HG02973 (cell line): Measurements from ENCODE around the gene NUDT2.
"Not testable (repeated sequence)": the region's sequence is repeated elsewhere in the genome, so short reads cannot be mapped to it uniquely, and the experiment has no call there.

Experiments
- ATAC-seq: cut with Tn5 transposase; IDR thresholded peaks from one replicate; pipeline ENCODE4 v1.9.1; 2021; ENCODE audit warnings: moderate library complexity; ENCODE audit not compliant: unreplicated experiment

NUDT2 gene

GRCh38 chr9:34334916-34335315 is 5.5 kb downstream of the NUDT2 start:
- no peak for ATAC-seq

DNA sequence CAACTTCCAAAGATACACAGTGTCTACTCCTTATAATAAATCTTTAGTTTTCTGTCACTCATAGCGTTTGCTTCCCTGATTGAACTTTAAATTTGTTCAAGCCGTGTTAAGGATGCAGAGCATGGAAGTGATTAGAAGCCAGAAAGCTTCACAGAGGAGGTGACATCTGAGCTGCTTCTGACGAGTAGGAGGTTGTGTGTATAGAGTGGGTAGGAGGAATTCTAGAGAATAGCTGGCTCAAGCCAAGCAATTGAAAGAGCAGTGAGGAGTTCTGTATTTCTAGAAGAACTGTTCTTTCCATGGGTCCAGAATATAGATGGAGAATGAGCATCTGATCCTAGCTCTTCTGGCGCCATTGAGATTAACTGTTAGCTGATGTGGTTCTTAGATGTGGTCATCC is 6.0 kb downstream of the NUDT2 start:
- no peak for ATAC-seq

- no peak for ATAC-seq
Measured at GRCh38 chr9:34337403-34337802, 8.0 kb downstream of the NUDT2 start.

- ATAC-seq = not testable (repeated sequence)
Measured at GRCh38 chr9:34338079-34338478, 8.7 kb downstream of the NUDT2 start.

GRCh38 chr9:34338665-34339385 is 9.5 kb downstream of the NUDT2 start:
- no peak for ATAC-seq

GRCh38 chr9:34341659-34342295 is 12.4 kb downstream of the NUDT2 start:
- ATAC-seq = no peak

- ATAC-seq = no peak
Measured at GRCh38 chr9:34343090-34343489, 13.7 kb downstream of the NUDT2 start.

DNA sequence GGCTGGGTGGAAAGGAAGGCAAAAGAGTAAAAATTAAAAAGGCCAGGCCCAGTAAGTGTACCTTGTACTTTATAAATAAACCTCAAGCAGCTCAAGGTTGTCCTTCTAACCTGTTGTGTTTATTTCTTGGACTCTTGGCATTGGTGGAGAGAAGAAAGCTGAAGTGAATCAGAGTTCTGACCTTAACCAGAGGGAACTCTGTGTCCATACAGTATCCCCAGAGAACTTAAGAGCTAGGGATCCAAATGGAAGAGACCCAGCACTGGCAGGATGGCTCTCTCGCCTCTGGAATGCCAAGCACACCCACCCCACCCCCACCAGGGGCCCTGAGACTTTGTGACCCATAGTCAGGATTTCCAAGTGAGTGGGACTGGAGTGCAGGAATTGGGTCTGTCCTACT is 14.2 kb downstream of the NUDT2 start:
- no peak for ATAC-seq

GRCh38 chr9:34346873-34347799 is 17.8 kb downstream of the NUDT2 start:
- no peak for ATAC-seq

GRCh38 chr9:34347800-34348158 is 18.4 kb downstream of the NUDT2 start:
- no peak for ATAC-seq

DNA sequence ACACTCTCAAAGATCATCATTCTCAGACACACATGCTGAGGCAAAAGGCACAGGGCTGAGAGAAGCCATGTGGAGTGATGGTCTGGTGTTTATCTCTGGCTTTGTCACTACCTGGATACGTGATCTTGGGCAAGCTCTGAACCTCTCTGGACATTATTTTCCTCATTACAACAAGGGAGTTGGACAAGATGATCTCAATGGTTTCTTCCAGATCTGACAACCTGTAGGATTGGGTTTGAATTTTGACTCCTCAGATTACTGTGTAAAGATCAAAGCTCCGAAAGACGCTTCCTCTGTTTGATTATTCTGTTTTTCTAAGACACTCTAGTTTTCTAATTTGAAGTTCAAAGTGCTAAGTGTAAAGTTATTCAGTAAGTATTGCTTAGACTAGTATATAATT is 20.0 kb downstream of the NUDT2 start:
- no peak for ATAC-seq

GRCh38 chr9:34352122-34352652 is 22.8 kb downstream of the NUDT2 start:
- not testable (repeated sequence) for ATAC-seq

DNA sequence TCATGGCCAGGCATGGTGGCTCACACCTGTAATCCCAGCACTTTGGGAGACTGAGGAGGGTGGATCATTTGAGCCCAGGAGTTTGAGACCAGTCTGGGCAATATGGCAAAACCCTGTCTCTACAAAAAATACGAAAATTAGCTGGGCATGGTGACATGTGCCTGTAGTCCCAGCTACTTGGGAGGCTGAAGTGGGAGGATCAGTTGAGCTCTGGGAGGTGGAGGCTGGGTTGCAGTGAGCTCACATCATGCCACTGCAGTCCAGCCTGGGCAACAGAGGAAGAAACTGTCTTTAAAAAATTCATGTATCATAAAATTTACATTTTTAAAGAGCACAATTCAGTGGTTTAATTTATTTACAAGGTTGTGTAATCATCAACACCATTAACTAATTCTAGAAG is 23.6 kb downstream of the NUDT2 start:
- not testable (repeated sequence) for ATAC-seq

- no peak for ATAC-seq
Measured at GRCh38 chr9:34362614-34363214, 33.3 kb downstream of the NUDT2 start.

GRCh38 chr9:34363619-34364351 is 34.4 kb downstream of the NUDT2 start:
- no peak for ATAC-seq

GRCh38 chr9:34365282-34365681 is 35.9 kb downstream of the NUDT2 start:
- ATAC-seq = no peak

DNA sequence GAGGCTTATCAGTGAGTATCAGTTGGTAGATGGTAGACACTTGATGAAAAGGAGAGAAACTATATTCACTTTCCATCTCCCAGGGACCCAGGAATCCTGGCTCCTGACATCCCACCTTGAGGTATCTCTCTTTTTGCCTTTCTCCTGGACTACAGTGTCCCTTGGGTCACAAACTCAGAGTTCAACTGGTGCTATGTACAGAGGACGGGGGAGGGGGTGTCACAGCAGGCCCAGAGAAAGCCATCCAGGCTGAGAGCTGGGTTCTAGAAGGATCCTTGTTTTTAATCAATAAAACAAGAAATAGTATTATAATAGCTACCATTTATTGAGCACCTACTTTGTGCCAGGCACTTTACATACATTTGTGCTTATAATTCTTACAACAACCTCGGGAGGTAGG is 37.0 kb downstream of the NUDT2 start:
- ATAC-seq = no peak

GRCh38 chr9:34367751-34368410 is 38.5 kb downstream of the NUDT2 start:
- not testable (repeated sequence) for ATAC-seq

GRCh38 chr9:34368796-34369195 is 39.4 kb downstream of the NUDT2 start:
- not testable (repeated sequence) for ATAC-seq

- ATAC-seq = no peak
Measured at GRCh38 chr9:34369636-34370035, 40.3 kb downstream of the NUDT2 start.
